Uterus (tissue), 2 donors: ENCODE results near the gene IQSEC2.

Experiments used
- POLR2A ChIP-seq, 2 donors: fragments of 450-650 bp; IDR thresholded peaks; one replicate each; pipeline ENCODE4 v1.6.1; 2016; ENCODE audit warnings: antibody characterized with exemption in 2 of 2, mild to moderate bottlenecking in 1 of 2, moderate library complexity in 1 of 2
- TF ChIP-seq, protein P1 (sequence below), 4 experiments: fragments of 200-600 bp in 2 of 4; fragments of 450-650 bp in 2 of 4; sonication (generic) in 2 of 4; IDR thresholded peaks; one replicate each; pipeline ENCODE4 v1.5.1; 2016 to 2019; ENCODE audit warnings: antibody characterized with exemption in 4 of 4, mild to moderate bottlenecking in 2 of 4, moderate library complexity in 1 of 4

DNA sequence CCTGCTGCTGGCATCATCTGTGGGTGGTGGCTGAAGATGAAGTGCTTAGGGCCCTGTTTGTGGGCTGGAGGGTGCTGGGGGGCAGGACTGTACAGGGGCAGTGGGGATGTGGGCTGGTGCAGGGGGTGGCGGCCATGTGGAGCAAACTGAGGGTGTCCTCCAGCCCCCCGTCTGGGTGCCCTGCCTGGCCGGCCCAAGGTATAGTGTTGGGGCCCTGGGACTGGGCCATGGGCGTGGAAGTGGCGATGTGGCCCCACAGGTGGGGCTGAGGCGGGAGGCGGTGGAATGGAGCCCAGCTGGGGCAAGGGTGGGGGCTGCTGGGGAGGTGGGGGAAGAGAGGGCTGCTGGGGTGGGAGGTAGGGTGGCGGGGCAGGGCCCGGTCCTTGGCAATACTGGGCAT lies 46.9 kb downstream of the IQSEC2 start:
- TF ChIP-seq, protein P1, sequence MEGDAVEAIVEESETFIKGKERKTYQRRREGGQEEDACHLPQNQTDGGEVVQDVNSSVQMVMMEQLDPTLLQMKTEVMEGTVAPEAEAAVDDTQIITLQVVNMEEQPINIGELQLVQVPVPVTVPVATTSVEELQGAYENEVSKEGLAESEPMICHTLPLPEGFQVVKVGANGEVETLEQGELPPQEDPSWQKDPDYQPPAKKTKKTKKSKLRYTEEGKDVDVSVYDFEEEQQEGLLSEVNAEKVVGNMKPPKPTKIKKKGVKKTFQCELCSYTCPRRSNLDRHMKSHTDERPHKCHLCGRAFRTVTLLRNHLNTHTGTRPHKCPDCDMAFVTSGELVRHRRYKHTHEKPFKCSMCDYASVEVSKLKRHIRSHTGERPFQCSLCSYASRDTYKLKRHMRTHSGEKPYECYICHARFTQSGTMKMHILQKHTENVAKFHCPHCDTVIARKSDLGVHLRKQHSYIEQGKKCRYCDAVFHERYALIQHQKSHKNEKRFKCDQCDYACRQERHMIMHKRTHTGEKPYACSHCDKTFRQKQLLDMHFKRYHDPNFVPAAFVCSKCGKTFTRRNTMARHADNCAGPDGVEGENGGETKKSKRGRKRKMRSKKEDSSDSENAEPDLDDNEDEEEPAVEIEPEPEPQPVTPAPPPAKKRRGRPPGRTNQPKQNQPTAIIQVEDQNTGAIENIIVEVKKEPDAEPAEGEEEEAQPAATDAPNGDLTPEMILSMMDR (IDR thresholded peaks at IDR 0.05), result no peak
- no peak for TF ChIP-seq POLR2A (IDR thresholded peaks at IDR 0.05)
